Smooth muscle cell of the brain vasculature (primary cell): Measurements from ENCODE around the gene KRTAP4-3.
"Not testable (repeated sequence)": the region's sequence is repeated elsewhere in the genome, so short reads cannot be mapped to it uniquely, and the experiment has no call there.

Source experiments
- DNase-seq: peaks from one replicate; pipeline ENCODE4 v3.0.0-alpha.2; 2012; ENCODE audit warnings: low read depth, low spot score

KRTAP4-3 gene

DNA sequence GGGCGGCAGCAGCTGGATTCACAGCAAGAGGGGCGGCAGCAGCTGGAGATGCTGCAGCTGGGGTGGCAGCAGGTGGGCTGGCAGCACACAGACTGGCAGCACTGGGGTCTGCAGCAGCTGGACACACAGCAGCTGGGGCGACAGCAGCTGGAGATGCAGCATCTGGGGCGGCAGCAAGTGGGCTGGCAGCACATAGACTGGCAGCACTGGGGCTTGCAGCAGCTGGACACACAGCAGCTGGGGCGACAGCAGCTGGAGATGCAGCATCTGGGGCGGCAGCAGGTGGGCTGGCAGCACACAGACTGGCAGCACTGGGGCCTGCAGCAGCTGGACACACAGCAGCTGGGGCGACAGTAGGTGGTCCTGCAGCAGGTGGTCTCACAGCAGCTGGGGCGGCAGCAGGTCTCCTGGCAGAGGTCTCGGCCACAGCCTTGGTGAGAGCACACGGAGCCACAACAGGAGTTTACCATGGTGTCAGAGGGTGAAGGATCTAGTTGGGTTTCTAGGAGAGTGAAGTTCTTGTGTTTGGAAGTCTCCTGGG is 50.1 kb downstream of the KRTAP4-3 start, which contains the start of gene KRTAP4-11:
Gene KRTAP4-11, minus strand, starts transcription at position 528 of the 541 bp plus-strand sequence. Its CDS starts 58 bp downstream, at position 470.
- DNase-seq = not testable (repeated sequence)
